H1 (cell line): Measurements from ENCODE around the gene TOR1A. TPM values are rescaled to one million over a fixed set of nuclear protein-coding genes. Genes with fewer than 3 reads are reported as not detected.

Experiments used
- CTCF ChIA-PET: fragments of 300-600 bp; sonication (Branson Sonifier 250); formaldehyde crosslinking; loops from one replicate; lab custom pipeline; 2021; ENCODE audit not compliant: partially characterized antibody; lab: Charles Lee
- POLR2A ChIA-PET: fragments of 300-600 bp; sonication (Branson Sonifier 250); formaldehyde crosslinking; loops from one replicate; lab custom pipeline; 2021; ENCODE audit warnings: inconsistent platforms; ENCODE audit not compliant: partially characterized antibody; lab: Charles Lee
- DNase-seq, 2 experiments: peaks; one replicate each; pipeline versions ENCODE4 v3.0.0 to v3.0.0-alpha.2; 2010 to 2022; ENCODE audit warnings: low spot score in 2 of 2, low read depth in 1 of 2, mixed read lengths in 1 of 2
- FAIRE-seq: peaks from 2 replicates; lab custom pipeline; 2011; peaks lifted over from hg19 to GRCh38; lab: Jason Lieb, UNC
- H2AFZ ChIP-seq: 2 replicates; pipeline ENCODE4 v1.8.1; 2012; ENCODE audit warnings: low read length, inconsistent platforms
- H2AK5ac ChIP-seq: 2 replicates; pipeline ENCODE4 v1.6.1; 2013; ENCODE audit warnings: low read depth, low read length
- H2BK120ac ChIP-seq: replicated peaks from 2 replicates; pipeline ENCODE3; 2013; ENCODE audit warnings: low read depth, low read length, inconsistent platforms
- H2BK12ac ChIP-seq: 2 replicates; pipeline ENCODE4 v1.6.1; 2013; ENCODE audit warnings: low read depth, low read length
- H2BK15ac ChIP-seq: 2 replicates; pipeline ENCODE4 v1.6.1; 2013; ENCODE audit warnings: low read length
- H2BK20ac ChIP-seq: 2 replicates; pipeline ENCODE4 v1.6.1; 2013; ENCODE audit warnings: low read length
- H2BK5ac ChIP-seq: 2 replicates; pipeline ENCODE4 v1.6.1; 2013; ENCODE audit warnings: low read depth, low read length
- H3K14ac ChIP-seq: 2 replicates; pipeline ENCODE4 v1.6.1; 2013; ENCODE audit warnings: inconsistent platforms; ENCODE audit not compliant: insufficient read length
- H3K18ac ChIP-seq: 2 replicates; pipeline ENCODE4 v1.6.1; 2013; ENCODE audit warnings: low read length; ENCODE audit errors: extremely low read depth
- H3K23ac ChIP-seq: 2 replicates; pipeline ENCODE4 v1.6.1; 2013; ENCODE audit warnings: inconsistent platforms; ENCODE audit not compliant: insufficient read length
- H3K23me2 ChIP-seq: 2 replicates; pipeline ENCODE4 v1.6.1; 2013; ENCODE audit warnings: low read depth, low read length
- H3K27ac ChIP-seq: 2 replicates; pipeline ENCODE4 v1.6.1; 2011; ENCODE audit warnings: low read depth, low read length, inconsistent platforms
- H3K27me3 ChIP-seq, 4 experiments: replicated peaks in 1 of 4; 1 replicate in 1 of 4; 2 replicates in 3 of 4; pipeline versions ENCODE4 v1.6.1 to v1.8.1; 2011 to 2013; ENCODE audit warnings: low read length in 3 of 4, mild to moderate bottlenecking in 3 of 4, inconsistent platforms in 2 of 4, mixed read lengths in 2 of 4, moderate library complexity in 1 of 4; ENCODE audit not compliant: control insufficient read depth in 3 of 4, insufficient read depth in 3 of 4; ENCODE audit errors: extremely low read depth in 1 of 4
- H3K36me3 ChIP-seq, 4 experiments: 2 replicates each; pipeline versions ENCODE4 v1.6.1 to v1.8.1; 2011 to 2013; ENCODE audit warnings: mild to moderate bottlenecking in 4 of 4, low read length in 3 of 4, moderate library complexity in 2 of 4, control low read depth in 1 of 4, inconsistent platforms in 1 of 4; ENCODE audit not compliant: insufficient read depth in 4 of 4, control insufficient read depth in 2 of 4
- H3K4ac ChIP-seq: replicated peaks from 2 replicates; pipeline ENCODE3; 2013; ENCODE audit warnings: low read length, low read depth, mixed read lengths, inconsistent platforms; ENCODE audit not compliant: insufficient read length
- H3K4me1 ChIP-seq, 4 experiments: replicated peaks in 1 of 4; 1 replicate in 1 of 4; 2 replicates in 3 of 4; pipeline versions ENCODE4 v1.6.1 to v1.8.1; 2011 to 2013; ENCODE audit warnings: low read length in 3 of 4, inconsistent platforms in 2 of 4, mixed read lengths in 1 of 4; ENCODE audit not compliant: insufficient read depth in 4 of 4, control insufficient read depth in 3 of 4
- H3K4me2 ChIP-seq, 2 experiments: 2 replicates each; pipeline versions ENCODE4 v1.6.1 to v1.8.1; 2011 to 2013; ENCODE audit warnings: low read depth in 2 of 2, low read length in 2 of 2, control low read depth in 1 of 2, inconsistent platforms in 1 of 2, mild to moderate bottlenecking in 1 of 2; ENCODE audit not compliant: insufficient read depth in 1 of 2
- H3K4me3 ChIP-seq, 4 experiments: fragments of 200-600, 300-600 bp in 1 of 4; sonication (generic), shearing (Covaris generic), sonication (Bioruptor Twin) in 1 of 4; 2 replicates each; pipeline versions ENCODE4 v1.5.1 to v1.8.1; 2011 to 2016; ENCODE audit warnings: low read length in 4 of 4, low read depth in 3 of 4, control low read depth in 2 of 4, inconsistent platforms in 2 of 4, mild to moderate bottlenecking in 2 of 4, mixed read lengths in 1 of 4, moderate library complexity in 1 of 4; ENCODE audit not compliant: insufficient read depth in 2 of 4; ENCODE audit errors: extremely low read depth in 1 of 4
- H3K56ac ChIP-seq: replicated peaks from 2 replicates; pipeline ENCODE3; 2013; ENCODE audit warnings: low read depth, mild to moderate bottlenecking, mixed read lengths, low read length, inconsistent platforms; ENCODE audit not compliant: insufficient read length
- H3K79me1 ChIP-seq: 2 replicates; pipeline ENCODE4 v1.6.1; 2013; ENCODE audit warnings: low read depth, low read length, control low read depth
- H3K79me2 ChIP-seq, 2 experiments: 2 replicates each; pipeline versions ENCODE4 v1.6.1 to v1.8.1; 2012 to 2013; ENCODE audit warnings: low read length in 2 of 2, mild to moderate bottlenecking in 2 of 2, inconsistent platforms in 1 of 2; ENCODE audit not compliant: insufficient read depth in 2 of 2, control insufficient read depth in 1 of 2
- H3K9ac ChIP-seq, 4 experiments: replicated peaks in 1 of 4; 1 replicate in 1 of 4; 2 replicates in 3 of 4; pipeline versions ENCODE4 v1.6.1 to v1.8.1; 2011 to 2013; ENCODE audit warnings: low read depth in 3 of 4, low read length in 3 of 4, control low read depth in 2 of 4, mild to moderate bottlenecking in 2 of 4, moderate library complexity in 2 of 4, inconsistent platforms in 1 of 4; ENCODE audit errors: extremely low read depth in 1 of 4
- H3K9me3 ChIP-seq, 2 experiments: 2 replicates each; pipeline versions ENCODE4 v1.6.1 to v1.8.1; 2012 to 2013; ENCODE audit warnings: mild to moderate bottlenecking in 2 of 2, moderate library complexity in 2 of 2, control low read depth in 1 of 2, inconsistent platforms in 1 of 2, low read depth in 1 of 2, low read length in 1 of 2, mixed read lengths in 1 of 2; ENCODE audit not compliant: insufficient read depth in 2 of 2
- H4K20me1 ChIP-seq, 2 experiments: replicated peaks in 1 of 2; 2 replicates each; pipeline versions ENCODE3 to v1.8.1; 2011 to 2013; ENCODE audit warnings: inconsistent platforms in 2 of 2, low read length in 2 of 2, mild to moderate bottlenecking in 1 of 2; ENCODE audit not compliant: insufficient read depth in 2 of 2, control insufficient read depth in 1 of 2
- H4K5ac ChIP-seq: 2 replicates; pipeline ENCODE4 v1.6.1; 2013; ENCODE audit warnings: low read length, low read depth, mixed read lengths, inconsistent platforms; ENCODE audit not compliant: insufficient read length
- H4K8ac ChIP-seq: 2 replicates; pipeline ENCODE4 v1.8.0; 2013; ENCODE audit warnings: mild to moderate bottlenecking, moderate library complexity, low read length, inconsistent platforms; ENCODE audit not compliant: insufficient read depth; ENCODE audit errors: extremely low read depth
- H4K91ac ChIP-seq: replicated peaks from 2 replicates; pipeline ENCODE3; 2013; ENCODE audit warnings: low read length, mixed read lengths, inconsistent platforms; ENCODE audit not compliant: insufficient read length
- CTBP2 ChIP-seq: IDR thresholded peaks from 2 replicates; pipeline ENCODE4 v1.7.0; 2011; ENCODE audit warnings: borderline replicate concordance, mild to moderate bottlenecking, moderate library complexity, mixed read lengths, low read length; ENCODE audit not compliant: insufficient read depth, insufficient read length
- EP300 ChIP-seq, 2 experiments: IDR thresholded peaks; 1 replicate in 1 of 2; 2 replicates in 1 of 2; pipeline ENCODE4 v1.6.1; 2011 to 2012; ENCODE audit warnings: low read depth in 2 of 2, low read length in 2 of 2, mild to moderate bottlenecking in 2 of 2, borderline replicate concordance in 1 of 2, inconsistent platforms in 1 of 2, moderate library complexity in 1 of 2
- HDAC2 ChIP-seq, 2 experiments: fragments of 300-600 bp in 1 of 2; sonication (generic) in 1 of 2; IDR thresholded peaks; 2 replicates each; pipeline ENCODE4 v1.6.1; 2011 to 2012; ENCODE audit warnings: low read depth in 2 of 2, low read length in 2 of 2, mild to moderate bottlenecking in 2 of 2, moderate library complexity in 2 of 2, borderline replicate concordance in 1 of 2, inconsistent platforms in 1 of 2
- JUN ChIP-seq: IDR thresholded peaks from 2 replicates; pipeline ENCODE4 v1.6.1; 2011; ENCODE audit warnings: low read depth, mild to moderate bottlenecking, improper control_type of control experiment, low read length
- KDM5A ChIP-seq: fragments of 200-600 bp; IDR thresholded peaks from 2 replicates; pipeline ENCODE4 v1.7.1; 2012; ENCODE audit warnings: mild to moderate bottlenecking, low read length, inconsistent platforms, mixed read lengths
- NRF1 ChIP-seq: IDR thresholded peaks from 2 replicates; pipeline ENCODE4 v1.6.1; 2011; ENCODE audit warnings: mild to moderate bottlenecking, low read depth, low read length, improper control_type of control experiment
- POLR2AphosphoS5 ChIP-seq: IDR thresholded peaks from 2 replicates; pipeline ENCODE4 v1.6.1; 2011; ENCODE audit warnings: low read depth, low read length
- POU5F1 ChIP-seq: IDR thresholded peaks from 2 replicates; pipeline ENCODE4 v1.6.1; 2011; ENCODE audit warnings: low read depth, mild to moderate bottlenecking, low read length, moderate library complexity
- RNF2 ChIP-seq: fragments of 200-900, 300-1000 bp; sonication (generic); IDR thresholded peaks from 2 replicates; pipeline ENCODE4 v1.7.1; 2016; ENCODE audit warnings: borderline replicate concordance, low read depth, mild to moderate bottlenecking, antibody characterized with exemption, low read length; ENCODE audit not compliant: poor library complexity, severe bottlenecking; ENCODE audit errors: missing control alignments
- SIX5 ChIP-seq: IDR thresholded peaks from 2 replicates; pipeline ENCODE4 v1.6.1; 2011; ENCODE audit warnings: mild to moderate bottlenecking, low read depth, low read length
- SP4 ChIP-seq: IDR thresholded peaks from 2 replicates; pipeline ENCODE4 v1.6.1; 2012; ENCODE audit warnings: low read length, inconsistent platforms
- SUZ12 ChIP-seq: fragments of 200-600 bp; sonication (generic); IDR thresholded peaks from 2 replicates; pipeline ENCODE4 v1.6.1; 2012; ENCODE audit warnings: mild to moderate bottlenecking, inconsistent platforms, low read length, moderate library complexity, mixed read lengths
- TAF1 ChIP-seq: IDR thresholded peaks from 2 replicates; pipeline ENCODE4 v1.6.1; 2011; ENCODE audit warnings: mild to moderate bottlenecking, low read depth, low read length
- YY1 ChIP-seq: IDR thresholded peaks from 2 replicates; pipeline ENCODE4 v1.6.1; 2011; ENCODE audit warnings: low read depth, mild to moderate bottlenecking, low read length
- WGBS, 2 experiments: shearing (Covaris generic) in 1 of 2; methylation state at CpG; one replicate each; pipeline versions ENCODE4 v1.1.6 to v1.1.7; 2013 to 2015; ENCODE audit warnings: low lambda C conversion rate in 2 of 2, mixed read lengths in 2 of 2, inconsistent platforms in 1 of 2, low coverage in 1 of 2, missing lambda C conversion rate in 1 of 2; ENCODE audit not compliant: insufficient replicate concordance in 2 of 2, insufficient coverage in 1 of 2, insufficient read length in 1 of 2; ENCODE audit errors: extremely low coverage in 1 of 2, missing lambda C conversion rate in 1 of 2; 5-methylcytosine and 5-hydroxymethylcytosine counted together
- polyA plus RNA-seq, 7 experiments: library from polyadenylated mRNA; depleted of rRNA in 3 of 7; stranded (reverse) in 5 of 7; unstranded in 2 of 7; fragments of >200 nt in 5 of 7; fragments of 200-250 nt in 2 of 7; gene quantifications; 1 replicate in 5 of 7; 2 replicates in 1 of 7; 4 replicates in 1 of 7; pipeline versions ENCODE4 v1.2.1 to v1.2.3, GENCODE V29; 2011 to 2013; ENCODE audit warnings: missing spikeins in 2 of 7, mixed read lengths in 2 of 7
- total RNA-seq: library from RNA; stranded (reverse); fragmentation: NEBNext Ultra II Directional; extraction: Animal tissue kit (Norgen Biotek cat#: 25700); gene quantifications from 2 replicates; pipeline ENCODE4 v1.2.1, GENCODE V29; 2021

The TOR1A gene
- total and polyA plus RNA-seq, 2 of the 8 experiments (the other 6 are each of a cell fraction or from before 2014, with no cell fraction given), result 37.6 to 46.7 TPM

DNA sequence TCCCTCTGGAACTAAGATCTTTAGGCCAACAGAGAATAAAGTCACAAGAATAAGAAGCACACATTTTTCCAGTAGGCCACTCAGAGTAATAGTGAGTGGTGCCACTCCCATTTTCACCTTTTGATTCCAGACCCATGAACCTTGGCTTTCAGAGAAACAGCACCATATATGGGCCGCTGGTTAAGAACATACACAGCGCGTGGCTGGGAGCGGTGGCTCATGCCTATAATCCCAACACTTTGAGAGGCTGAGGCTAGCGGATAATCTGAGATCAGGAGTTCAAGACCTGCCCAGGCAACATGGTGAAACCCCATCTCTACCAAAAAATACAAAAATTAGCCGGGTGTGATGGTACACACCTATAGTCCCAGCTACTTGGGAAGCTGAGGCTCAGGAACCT, 55.5 kb downstream of the TOR1A start:
- no peak overlapping the region for H3K27ac ChIP-seq
- H2BK15ac ChIP-seq, result no peak overlapping the region
- no peak overlapping the region; the same call in 1 of the 2 replicates for H4K8ac ChIP-seq
- POLR2A ChIA-PET, result no interaction called here
- H4K20me1 ChIP-seq, result no peaks in the 10 kb centered on the region
- FAIRE-seq, result no peak
- H3K27me3 ChIP-seq, result no peaks in the 10 kb centered on the region
- no peak overlapping the region for H3K56ac ChIP-seq
- H4K91ac ChIP-seq, result no peak overlapping the region
- WGBS, 2 experiments, result 96% methylated on average over 6 of the region's 6 CpGs; no CpG with 5 or more reads in 1 of the 2 experiments
- H2BK12ac ChIP-seq, result no peak overlapping the region
- CTCF ChIA-PET, result interaction anchor here (0.8 to 16.4 kb wide), 5 partner anchors 8 to 43 kb away, joined by 3 to 168 read pairs (median 5); no protein-coding TSS in a partner anchor
- no peak overlapping the region for H3K9ac ChIP-seq
- no peak overlapping the region for H2BK5ac ChIP-seq
- DNase-seq, result no peak
- H3K4me3 ChIP-seq, result no peak overlapping the region
- H3K9me3 ChIP-seq, result no peaks in the 10 kb centered on the region
- no peak overlapping the region for H3K4me2 ChIP-seq
- H3K23me2 ChIP-seq, result no peaks in the 10 kb centered on the region
- H2AK5ac ChIP-seq, result no peak overlapping the region
- H4K5ac ChIP-seq, result no peak overlapping the region
- H3K14ac ChIP-seq, result no peak overlapping the region
- H3K4me1 ChIP-seq, result no peaks in the 10 kb centered on the region
- H3K36me3 ChIP-seq, result no peaks in the 10 kb centered on the region
- H3K79me2 ChIP-seq, result no peaks in the 10 kb centered on the region
- no peak overlapping the region for H2BK120ac ChIP-seq
- no peaks in the 10 kb centered on the region for H3K79me1 ChIP-seq
- H3K23ac ChIP-seq, result no peak overlapping the region
- no peak overlapping the region for H2BK20ac ChIP-seq
- H3K18ac ChIP-seq, result no peak overlapping the region
- no peak overlapping the region for H2AFZ ChIP-seq
- no peak overlapping the region for H3K4ac ChIP-seq
- TF ChIP-seq NRF1, result no peak
- no peak for TF ChIP-seq POU5F1
- TF ChIP-seq POLR2AphosphoS5, result no peak
- no peak for TF ChIP-seq CTBP2
- no peak for TF ChIP-seq YY1
- TF ChIP-seq SUZ12, result no peak
- TF ChIP-seq KDM5A, result no peak
- no peak for TF ChIP-seq JUN
- no peak for TF ChIP-seq HDAC2 (IDR thresholded peaks at IDR 0.05; ENCODE audit: borderline replicate concordance in 1 of 2, low read depth in 2 of 2, low read length in 2 of 2)
- no peak for TF ChIP-seq TAF1
- TF ChIP-seq SIX5, result no peak
- TF ChIP-seq SP4, result no peak
- TF ChIP-seq EP300 (IDR thresholded peaks at IDR 0.05; ENCODE audit: borderline replicate concordance in 1 of 2, low read depth in 2 of 2, low read length in 2 of 2), result no peak
- TF ChIP-seq RNF2, result no peak
